GM21390 (cell line): ENCODE data around the gene STOML1.
"Not testable (repeated sequence)": the region's sequence is repeated elsewhere in the genome, so short reads cannot be mapped to it uniquely, and the experiment has no call there.

Source experiments
- ATAC-seq: cut with Tn5 transposase; IDR thresholded peaks from one replicate; pipeline ENCODE4 v1.9.1; 2021; ENCODE audit not compliant: unreplicated experiment

STOML1 gene

GRCh38 chr15:73987681-73988444, 4.2 kb downstream of the STOML1 start:
- no peak for ATAC-seq

- no peak for ATAC-seq
These were observed 4.8 kb downstream of the STOML1 start for GRCh38 chr15:73987250-73987649.

- no peak for ATAC-seq
These were observed 5.4 kb downstream of the STOML1 start for GRCh38 chr15:73986776-73987056.

- no peak for ATAC-seq
These were observed 5.9 kb downstream of the STOML1 start for GRCh38 chr15:73986055-73986775.

GRCh38 chr15:73985101-73985873, 6.8 kb downstream of the STOML1 start:
- ATAC-seq: no peak

- ATAC-seq: no peak
These were observed 7.7 kb downstream of the STOML1 start for GRCh38 chr15:73984208-73984979.

- no peak for ATAC-seq
These were observed 8.3 kb downstream of the STOML1 start for GRCh38 chr15:73983773-73984172.

- no peak for ATAC-seq
These were observed 8.8 kb downstream of the STOML1 start for GRCh38 chr15:73983211-73983727.

- peak; percentile 61 for ATAC-seq
These were observed 9.7 kb downstream of the STOML1 start for GRCh38 chr15:73982222-73982962.

GRCh38 chr15:73981761-73982221, 10.3 kb downstream of the STOML1 start:
- no peak for ATAC-seq

- no peak for ATAC-seq
These were observed 12.5 kb downstream of the STOML1 start for GRCh38 chr15:73979636-73980035.

- no peak for ATAC-seq
These were observed 13.2 kb downstream of the STOML1 start for GRCh38 chr15:73978896-73979295.

GRCh38 chr15:73975440-73976125, 16.5 kb downstream of the STOML1 start:
- ATAC-seq: not testable (repeated sequence)

GRCh38 chr15:73973683-73974200, 18.4 kb downstream of the STOML1 start:
- ATAC-seq: not testable (repeated sequence)

- ATAC-seq: no peak
These were observed 19.0 kb downstream of the STOML1 start for GRCh38 chr15:73972984-73973682.

- no peak for ATAC-seq
These were observed 22.8 kb downstream of the STOML1 start for GRCh38 chr15:73969151-73969759.

- no peak for ATAC-seq
These were observed 23.6 kb downstream of the STOML1 start for GRCh38 chr15:73968461-73968860.

GRCh38 chr15:73965758-73966113, 26.4 kb downstream of the STOML1 start:
- peak; percentile 78 for ATAC-seq
